ENCODE results near the gene TEX48.

DNA sequence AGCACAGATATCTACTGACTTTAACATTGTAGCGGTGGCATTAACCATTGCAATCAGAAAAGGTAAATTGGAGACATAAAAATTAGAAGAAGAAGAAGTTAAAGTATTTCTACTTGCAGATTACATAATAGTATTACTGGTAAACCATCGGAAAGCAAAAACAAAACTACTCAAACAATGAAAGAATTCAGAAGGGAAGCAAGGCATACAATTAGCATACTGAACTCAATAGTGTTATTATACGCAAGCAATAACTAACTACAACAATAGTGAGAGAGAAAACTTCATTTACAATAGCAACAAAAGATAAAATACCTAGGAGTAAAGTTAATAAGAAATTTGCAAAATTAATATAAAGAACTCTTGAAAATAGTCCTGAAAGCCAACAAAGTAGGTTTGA lies 17.8 kb downstream of the TEX48 start:
- TF ChIP-seq, protein P1, sequence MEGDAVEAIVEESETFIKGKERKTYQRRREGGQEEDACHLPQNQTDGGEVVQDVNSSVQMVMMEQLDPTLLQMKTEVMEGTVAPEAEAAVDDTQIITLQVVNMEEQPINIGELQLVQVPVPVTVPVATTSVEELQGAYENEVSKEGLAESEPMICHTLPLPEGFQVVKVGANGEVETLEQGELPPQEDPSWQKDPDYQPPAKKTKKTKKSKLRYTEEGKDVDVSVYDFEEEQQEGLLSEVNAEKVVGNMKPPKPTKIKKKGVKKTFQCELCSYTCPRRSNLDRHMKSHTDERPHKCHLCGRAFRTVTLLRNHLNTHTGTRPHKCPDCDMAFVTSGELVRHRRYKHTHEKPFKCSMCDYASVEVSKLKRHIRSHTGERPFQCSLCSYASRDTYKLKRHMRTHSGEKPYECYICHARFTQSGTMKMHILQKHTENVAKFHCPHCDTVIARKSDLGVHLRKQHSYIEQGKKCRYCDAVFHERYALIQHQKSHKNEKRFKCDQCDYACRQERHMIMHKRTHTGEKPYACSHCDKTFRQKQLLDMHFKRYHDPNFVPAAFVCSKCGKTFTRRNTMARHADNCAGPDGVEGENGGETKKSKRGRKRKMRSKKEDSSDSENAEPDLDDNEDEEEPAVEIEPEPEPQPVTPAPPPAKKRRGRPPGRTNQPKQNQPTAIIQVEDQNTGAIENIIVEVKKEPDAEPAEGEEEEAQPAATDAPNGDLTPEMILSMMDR (IDR thresholded peaks at IDR 0.05) = no peak
- TF ChIP-seq POLR2A (IDR thresholded peaks at IDR 0.05) = no peak
